ENCODE results near the gene PPFIBP1. TPM values are rescaled to one million over a fixed set of nuclear protein-coding genes. Genes with fewer than 3 reads are reported as not detected.

The PPFIBP1 gene
- total RNA-seq, 1 experiment from 2014 or later: 17.0 TPM

GRCh38 chr12:27555361-27555760 lies 31.4 kb downstream of the PPFIBP1 start:
- H3K4me3 ChIP-seq (ENCODE audit: insufficient read depth, low read depth, low read length): no peak overlapping the region

GRCh38 chr12:27555925-27556778 lies 32.1 kb downstream of the PPFIBP1 start:
- Histone ChIP-seq H3K36me3 (replicated peaks; ENCODE audit: control insufficient read depth, insufficient read depth, low read length) (no peaks in the 10 kb centered on the region), H3K27me3 (ENCODE audit: control insufficient read depth, insufficient read depth, low read length) (no peaks in the 10 kb centered on the region), H3K4me3 (ENCODE audit: insufficient read depth, low read depth, low read length) (no peak overlapping the region)
- DNase-seq: no peak

More at GRCh38 chr12:27555361-27555760, 31.4 kb downstream of the PPFIBP1 start:
- Histone ChIP-seq H3K36me3 (replicated peaks; ENCODE audit: control insufficient read depth, insufficient read depth, low read length) (no peaks in the 10 kb centered on the region), H3K27me3 (ENCODE audit: control insufficient read depth, insufficient read depth, low read length) (no peaks in the 10 kb centered on the region)
- DNase-seq: no peak

GRCh38 chr12:27560126-27560525 lies 36.1 kb downstream of the PPFIBP1 start:
- Histone ChIP-seq H3K27me3 (ENCODE audit: control insufficient read depth, insufficient read depth, low read length) (no peaks in the 10 kb centered on the region), H3K4me3 (ENCODE audit: insufficient read depth, low read depth, low read length) (no peak overlapping the region), H3K36me3 (replicated peaks; ENCODE audit: control insufficient read depth, insufficient read depth, low read length) (no peaks in the 10 kb centered on the region)
- no peak for DNase-seq

DNA sequence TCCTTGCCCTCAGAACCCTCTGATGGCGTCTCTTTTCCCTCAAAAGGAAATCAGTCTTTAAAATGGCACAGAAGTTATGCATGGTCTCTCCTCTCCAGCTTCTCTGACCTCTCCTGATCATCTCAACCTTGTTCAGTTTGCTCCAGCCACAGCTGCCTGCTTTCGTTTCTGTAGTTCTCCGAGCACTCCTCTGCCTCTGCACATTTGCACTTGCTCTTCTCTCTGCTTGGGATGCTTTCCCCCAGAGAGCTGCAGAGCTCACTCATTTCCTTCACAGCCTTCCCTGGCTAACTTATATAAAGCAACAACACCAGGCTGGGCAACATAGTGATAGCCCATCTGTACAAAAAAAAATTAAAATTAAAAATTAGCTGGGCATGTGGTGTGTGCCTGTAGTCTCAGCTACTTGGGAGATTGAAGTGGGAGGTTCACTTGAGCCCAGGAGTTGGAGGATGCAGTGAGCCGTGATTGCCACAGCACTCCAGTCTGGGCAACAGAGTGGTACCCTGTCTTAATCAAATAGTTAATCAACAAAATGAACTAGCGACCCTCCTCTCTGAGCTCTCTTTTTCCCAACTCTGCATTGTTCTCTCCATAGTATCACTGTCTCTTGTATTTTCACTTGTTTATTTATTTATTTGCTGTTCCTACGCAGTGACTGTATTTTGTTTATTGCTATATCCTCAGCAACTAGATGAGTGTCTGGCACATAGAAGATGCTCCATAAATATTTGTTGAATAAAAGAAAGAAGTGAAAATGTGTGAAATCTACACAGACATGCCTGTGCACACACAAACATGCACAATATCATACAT lies 37.7 kb downstream of the PPFIBP1 start:
- Histone ChIP-seq H3K27me3 (ENCODE audit: control insufficient read depth, insufficient read depth, low read length) (no peaks in the 10 kb centered on the region), H3K4me3 (ENCODE audit: insufficient read depth, low read depth, low read length) (no peak overlapping the region), H3K36me3 (replicated peaks; ENCODE audit: control insufficient read depth, insufficient read depth, low read length) (no peaks in the 10 kb centered on the region)
- no peak for DNase-seq

GRCh38 chr12:27564612-27565213 lies 40.7 kb downstream of the PPFIBP1 start:
- no peak overlapping the region for H3K4me3 ChIP-seq (ENCODE audit: insufficient read depth, low read depth, low read length)
- no peaks in the 10 kb centered on the region for H3K27me3 ChIP-seq (ENCODE audit: control insufficient read depth, insufficient read depth, low read length)
- H3K36me3 ChIP-seq (replicated peaks; ENCODE audit: control insufficient read depth, insufficient read depth, low read length): no peaks in the 10 kb centered on the region
- DNase-seq: no peak

GRCh38 chr12:27566159-27566558 lies 42.2 kb downstream of the PPFIBP1 start:
- Histone ChIP-seq H3K27me3 (ENCODE audit: control insufficient read depth, insufficient read depth, low read length) (no peaks in the 10 kb centered on the region), H3K36me3 (replicated peaks; ENCODE audit: control insufficient read depth, insufficient read depth, low read length) (no peaks in the 10 kb centered on the region), H3K4me3 (ENCODE audit: insufficient read depth, low read depth, low read length) (no peak overlapping the region)
- DNase-seq: no peak

- no peak for DNase-seq
- Histone ChIP-seq H3K36me3 (replicated peaks; ENCODE audit: control insufficient read depth, insufficient read depth, low read length) (no peaks in the 10 kb centered on the region), H3K27me3 (ENCODE audit: control insufficient read depth, insufficient read depth, low read length) (no peaks in the 10 kb centered on the region), H3K4me3 (ENCODE audit: insufficient read depth, low read depth, low read length) (no peak overlapping the region)
These were observed 42.6 kb downstream of the PPFIBP1 start for GRCh38 chr12:27566626-27567025.

DNA sequence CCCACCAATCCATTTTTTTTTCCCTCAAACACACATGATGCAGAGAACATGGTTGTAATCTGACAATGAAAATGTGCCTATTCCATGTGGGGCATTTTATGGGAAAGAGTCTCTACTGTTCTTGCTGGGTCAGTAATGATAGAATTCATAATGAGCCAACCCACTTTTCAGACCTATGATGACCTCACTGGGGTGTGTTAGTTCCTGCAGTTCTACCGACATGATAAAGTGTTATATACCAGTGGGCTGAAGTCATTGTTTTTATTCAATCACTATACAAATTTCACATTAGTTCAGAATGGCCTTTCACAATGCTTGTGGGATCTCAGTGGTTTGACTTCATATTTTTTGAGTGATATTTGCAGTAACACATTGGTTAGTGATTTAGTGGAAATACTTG lies 47.5 kb downstream of the PPFIBP1 start:
- no peak overlapping the region for H3K4me3 ChIP-seq (ENCODE audit: insufficient read depth, low read depth, low read length)
- H3K27me3 ChIP-seq (ENCODE audit: control insufficient read depth, insufficient read depth, low read length): no peaks in the 10 kb centered on the region
- H3K36me3 ChIP-seq (replicated peaks; ENCODE audit: control insufficient read depth, insufficient read depth, low read length): no peaks in the 10 kb centered on the region
- no peak for DNase-seq

- DNase-seq: no peak
- Histone ChIP-seq H3K4me3 (ENCODE audit: insufficient read depth, low read depth, low read length) (no peak overlapping the region), H3K36me3 (replicated peaks; ENCODE audit: control insufficient read depth, insufficient read depth, low read length) (no peaks in the 10 kb centered on the region), H3K27me3 (ENCODE audit: control insufficient read depth, insufficient read depth, low read length) (no peaks in the 10 kb centered on the region)
These were observed 48.7 kb downstream of the PPFIBP1 start for GRCh38 chr12:27572486-27573255.

DNA sequence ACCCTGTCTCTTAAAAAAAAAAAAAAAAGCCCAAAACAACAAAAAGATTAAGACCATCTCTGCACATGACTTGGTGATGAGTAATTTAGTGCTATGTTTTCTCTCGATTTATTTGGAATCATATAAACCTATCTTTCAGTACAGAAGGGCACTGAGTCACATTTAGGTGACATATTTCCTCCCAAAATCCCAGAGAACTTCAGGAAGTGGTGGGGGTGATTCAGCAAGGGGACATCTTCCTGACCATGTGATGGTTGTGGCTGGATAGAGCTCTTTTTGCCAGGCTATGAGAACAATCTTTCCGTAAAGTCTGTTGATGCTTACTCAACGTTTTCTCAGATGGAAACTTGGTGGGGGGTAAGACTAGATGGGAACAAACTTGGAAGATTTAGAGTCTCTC lies 50.0 kb downstream of the PPFIBP1 start:
- H3K4me3 ChIP-seq (ENCODE audit: insufficient read depth, low read depth, low read length): no peak overlapping the region
- H3K27me3 ChIP-seq (ENCODE audit: control insufficient read depth, insufficient read depth, low read length): no peaks in the 10 kb centered on the region
- no peak for DNase-seq
- H3K36me3 ChIP-seq (replicated peaks; ENCODE audit: control insufficient read depth, insufficient read depth, low read length): no peaks in the 10 kb centered on the region; the same call in 1 of the 2 replicates

DNA sequence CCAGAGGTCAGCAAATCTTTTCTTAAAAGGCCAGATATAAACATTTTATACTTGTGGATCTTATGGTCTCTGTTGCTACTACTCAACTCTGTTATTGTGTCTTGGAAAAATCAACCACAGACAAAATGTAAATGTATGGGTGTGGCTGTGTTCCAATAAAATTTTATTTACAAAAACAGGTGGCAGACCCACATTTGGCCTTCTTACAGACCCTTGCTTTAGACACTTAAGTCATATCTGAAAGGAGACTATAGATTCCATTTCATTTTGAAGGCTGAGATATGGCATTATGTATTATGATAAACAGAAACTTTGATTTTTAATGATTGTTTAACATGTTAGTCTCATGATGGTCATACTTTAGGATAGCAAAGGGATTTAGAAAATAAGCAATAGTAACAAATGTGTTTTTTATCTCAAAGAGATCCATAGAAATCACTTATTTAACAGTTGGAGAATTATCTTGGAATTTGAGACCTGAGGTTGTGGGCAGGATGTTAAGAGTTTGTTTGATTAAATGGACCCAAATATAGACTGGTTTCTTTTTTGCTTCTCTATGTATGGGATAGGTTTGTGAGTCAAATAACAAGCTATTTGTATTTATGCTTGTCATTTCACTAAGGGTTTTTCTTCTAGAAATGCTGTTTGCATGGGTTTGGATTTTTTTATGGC lies 51.2 kb downstream of the PPFIBP1 start:
- Histone ChIP-seq H3K4me3 (ENCODE audit: insufficient read depth, low read depth, low read length) (no peak overlapping the region), H3K36me3 (replicated peaks; ENCODE audit: control insufficient read depth, insufficient read depth, low read length) (no peaks in the 10 kb centered on the region; the same call in 1 of the 2 replicates), H3K27me3 (ENCODE audit: control insufficient read depth, insufficient read depth, low read length) (no peaks in the 10 kb centered on the region)
- DNase-seq: no peak

GRCh38 chr12:27575762-27576118 lies 51.7 kb downstream of the PPFIBP1 start:
- DNase-seq: no peak
- Histone ChIP-seq H3K36me3 (replicated peaks; ENCODE audit: control insufficient read depth, insufficient read depth, low read length) (no peaks in the 10 kb centered on the region; the same call in 1 of the 2 replicates), H3K27me3 (ENCODE audit: control insufficient read depth, insufficient read depth, low read length) (no peaks in the 10 kb centered on the region), H3K4me3 (ENCODE audit: insufficient read depth, low read depth, low read length) (no peak overlapping the region)

DNA sequence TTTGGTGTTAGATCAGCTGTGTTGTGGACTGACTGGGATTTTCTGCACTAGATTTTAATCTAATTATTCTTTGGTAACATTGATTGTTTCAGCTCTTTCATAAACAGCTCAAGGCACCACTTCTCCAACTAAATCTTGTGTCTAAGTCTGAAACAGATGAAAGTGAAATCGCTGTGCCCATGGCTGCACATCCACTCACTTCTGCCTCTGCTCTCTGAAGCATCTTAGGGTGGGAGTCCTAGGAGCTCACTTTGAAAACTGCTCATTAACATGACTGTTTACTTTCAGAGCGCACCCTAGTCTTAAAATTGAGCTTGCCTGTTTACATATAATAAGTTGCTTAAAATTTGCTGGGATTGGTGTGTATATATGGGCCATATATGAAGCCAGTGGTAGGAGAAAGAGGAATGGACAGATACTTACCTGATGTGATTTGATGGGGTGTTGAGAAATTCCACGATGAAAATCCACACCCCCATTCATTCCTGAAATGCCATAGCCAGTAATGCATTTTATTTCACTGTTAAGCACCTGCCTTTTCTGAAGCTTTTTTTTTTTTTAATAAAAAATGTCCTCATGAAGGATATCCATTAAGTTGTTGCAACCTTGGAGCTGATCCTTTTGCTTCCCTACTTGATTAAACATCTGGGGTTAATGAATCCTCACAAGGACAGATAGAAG lies 52.8 kb downstream of the PPFIBP1 start:
- no peak for DNase-seq
- no peaks in the 10 kb centered on the region for H3K27me3 ChIP-seq (ENCODE audit: control insufficient read depth, insufficient read depth, low read length)
- H3K4me3 ChIP-seq (ENCODE audit: insufficient read depth, low read depth, low read length): no peak overlapping the region
- no peaks in the 10 kb centered on the region; the same call in 1 of the 2 replicates for H3K36me3 ChIP-seq (replicated peaks; ENCODE audit: control insufficient read depth, insufficient read depth, low read length)

All from H7 (cell line).